HG03520 (cell line): ENCODE measurements around the gene YBEY.

ENCODE experiments used
- ATAC-seq: cut with Tn5 transposase; IDR thresholded peaks from one replicate; pipeline ENCODE4 v1.9.1; 2021; ENCODE audit warnings: mild to moderate bottlenecking, moderate library complexity; ENCODE audit not compliant: unreplicated experiment

Gene YBEY

GRCh38 chr21:46264046-46264689 is 22.0 kb upstream of the YBEY start:
- ATAC-seq, result no peak

GRCh38 chr21:46264690-46265144 is 21.4 kb upstream of the YBEY start:
- no peak for ATAC-seq

- ATAC-seq, result no peak
Observed at GRCh38 chr21:46265736-46266525, 20.2 kb upstream of the YBEY start.

- ATAC-seq, result no peak
Observed at GRCh38 chr21:46266946-46267345, 19.2 kb upstream of the YBEY start.

GRCh38 chr21:46268371-46268770 is 17.8 kb upstream of the YBEY start:
- ATAC-seq, result no peak

GRCh38 chr21:46269466-46269865 is 16.7 kb upstream of the YBEY start:
- no peak for ATAC-seq

GRCh38 chr21:46273341-46273740 is 12.8 kb upstream of the YBEY start:
- no peak for ATAC-seq

GRCh38 chr21:46274797-46275390 is 11.2 kb upstream of the YBEY start:
- ATAC-seq, result no peak

GRCh38 chr21:46284077-46284644 is 2.0 kb upstream of the YBEY start:
- no peak for ATAC-seq

GRCh38 chr21:46284733-46285132 is 1.4 kb upstream of the YBEY start:
- no peak for ATAC-seq

GRCh38 chr21:46285206-46285661 is 908 bp upstream of the YBEY start, which contains the start of gene MCM3AP:
TSS of gene MCM3AP (minus strand) at chr21:46285611. CDS start at chr21:46285286, 325 bp downstream.
- no peak for ATAC-seq

GRCh38 chr21:46286648-46287002 is 483 bp downstream of the YBEY start:
- ATAC-seq, result no peak

- ATAC-seq, result no peak
Observed at GRCh38 chr21:46287541-46287940, 1.4 kb downstream of the YBEY start.

GRCh38 chr21:46289655-46290179 is 3.6 kb downstream of the YBEY start:
- ATAC-seq, result no peak

GRCh38 chr21:46291561-46291960 is 5.4 kb downstream of the YBEY start:
- no peak for ATAC-seq

GRCh38 chr21:46294647-46295176 is 8.6 kb downstream of the YBEY start:
- no peak for ATAC-seq

GRCh38 chr21:46295177-46295770 is 9.1 kb downstream of the YBEY start:
- no peak for ATAC-seq

- ATAC-seq, result no peak
Observed at GRCh38 chr21:46295996-46296752, 10.0 kb downstream of the YBEY start.

GRCh38 chr21:46297338-46298271 is 11.5 kb downstream of the YBEY start:
- no peak for ATAC-seq
